Hepatocyte (in vitro differentiated cells): ENCODE measurements around the gene PLEKHG7. TPM values are rescaled to one million over a fixed set of nuclear protein-coding genes. Genes with fewer than 3 reads are reported as not detected.

ENCODE experiments used
- DNase-seq: peaks from one replicate; pipeline ENCODE4 v3.0.0-alpha.2; 2016; ENCODE audit warnings: low spot score
- H2AFZ ChIP-seq: fragments of 200-600 bp; sonication (generic); 2 replicates; pipeline ENCODE4 v1.6.0; 2016; ENCODE audit warnings: antibody characterized with exemption, mild to moderate bottlenecking
- H3K27ac ChIP-seq: fragments of 200-600 bp; sonication (generic); 2 replicates; pipeline ENCODE4 v1.5.1; 2016; ENCODE audit warnings: mild to moderate bottlenecking
- H3K27me3 ChIP-seq: fragments of 200-600 bp; sonication (generic); 2 replicates; pipeline ENCODE4 v1.6.1; 2016
- H3K36me3 ChIP-seq: fragments of 200-600 bp; sonication (generic); replicated peaks from 2 replicates; pipeline ENCODE4 v1.5.1; 2016; ENCODE audit warnings: low read depth; ENCODE audit not compliant: insufficient read depth
- H3K4me1 ChIP-seq: fragments of 200-600 bp; sonication (generic); 2 replicates; pipeline ENCODE4 v1.5.1; 2016; ENCODE audit warnings: mild to moderate bottlenecking, moderate library complexity; ENCODE audit not compliant: insufficient read depth
- H3K4me2 ChIP-seq: fragments of 200-600 bp; sonication (generic); 2 replicates; pipeline ENCODE4 v1.6.0; 2016
- H3K4me3 ChIP-seq: fragments of 200-600 bp; sonication (generic); 2 replicates; pipeline ENCODE4 v1.5.1; 2016; ENCODE audit warnings: mild to moderate bottlenecking
- H3K79me2 ChIP-seq: fragments of 200-600 bp; sonication (generic); 2 replicates; pipeline ENCODE4 v1.6.0; 2017; ENCODE audit warnings: mild to moderate bottlenecking
- H3K9me2 ChIP-seq: fragments of 200-600 bp; sonication (generic); replicated peaks from 2 replicates; pipeline ENCODE4 v1.6.0; 2017; ENCODE audit warnings: mild to moderate bottlenecking; ENCODE audit not compliant: insufficient read depth
- H3K9me3 ChIP-seq: fragments of 200-600 bp; sonication (generic); 2 replicates; pipeline ENCODE4 v1.5.1; 2016; ENCODE audit warnings: low read depth, mild to moderate bottlenecking
- H4K20me1 ChIP-seq: fragments of 200-600 bp; sonication (generic); 2 replicates; pipeline ENCODE4 v1.6.0; 2016; ENCODE audit warnings: mild to moderate bottlenecking; ENCODE audit not compliant: insufficient read depth, poor library complexity, severe bottlenecking
- CTCF ChIP-seq: fragments of 200-600 bp; sonication (generic); IDR thresholded peaks from 2 replicates; pipeline ENCODE4 v1.5.1; 2016; ENCODE audit warnings: antibody characterized with exemption, mild to moderate bottlenecking; ENCODE audit not compliant: poor library complexity
- EZH2 ChIP-seq: fragments of 200-600 bp; sonication (generic); IDR thresholded peaks from 2 replicates; pipeline ENCODE4 v1.6.1; 2016; ENCODE audit warnings: antibody characterized with exemption, mild to moderate bottlenecking, borderline replicate concordance
- EZH2phosphoT487 ChIP-seq: fragments of 200-600 bp; sonication (generic); IDR thresholded peaks from one replicate; pipeline ENCODE4 v1.6.1; 2018; ENCODE audit warnings: antibody characterized with exemption, mild to moderate bottlenecking, low read depth, moderate library complexity; ENCODE audit not compliant: unreplicated experiment, severe bottlenecking
- WGBS: methylation state at CpG from one replicate; pipeline ENCODE4 v1.1.6; 2016; ENCODE audit warnings: low lambda C conversion rate; ENCODE audit errors: missing lambda C conversion rate; 5-methylcytosine and 5-hydroxymethylcytosine counted together
- polyA plus RNA-seq: library from polyadenylated mRNA; unstranded; fragments of >200 nt; fragmentation: Nextera tagmentation; extraction: Ambion mirVana; gene quantifications from 2 replicates; pipeline ENCODE4 v1.2.1, GENCODE V29; 2016
- total RNA-seq: library from RNA; depleted of rRNA; stranded (reverse); fragments of >200 nt; gene quantifications from 2 replicates; pipeline ENCODE4 v1.2.3, GENCODE V29; 2014

Gene PLEKHG7
- total and polyA plus RNA-seq, 2 experiments from 2014 or later, result 0.17 to 0.94 TPM

GRCh38 chr12:92810370-92810769 is 107.6 kb downstream of the PLEKHG7 start:
- H3K9me3 ChIP-seq, result no peaks in the 10 kb centered on the region
- no peaks in the 10 kb centered on the region for H3K9me2 ChIP-seq
- no peaks in the 10 kb centered on the region for H3K36me3 ChIP-seq
- no peak overlapping the region for H3K4me2 ChIP-seq
- TF ChIP-seq CTCF (no peak), EZH2phosphoT487 (no peak), EZH2 (no peak)
- no peak for DNase-seq
- no peak overlapping the region for H2AFZ ChIP-seq
- WGBS, result 91% methylated on average over 4 of the region's 4 CpGs
- no peaks in the 10 kb centered on the region for H3K79me2 ChIP-seq
- H3K4me3 ChIP-seq, result no peak overlapping the region
- H3K27ac ChIP-seq, result no peak overlapping the region
- H3K27me3 ChIP-seq, result no peaks in the 10 kb centered on the region
- H4K20me1 ChIP-seq, result no peaks in the 10 kb centered on the region
- H3K4me1 ChIP-seq, result no peaks in the 10 kb centered on the region

- TF ChIP-seq CTCF (no peak), EZH2phosphoT487 (no peak), EZH2 (no peak)
- H3K4me1 ChIP-seq, result no peaks in the 10 kb centered on the region
- no peak overlapping the region for H3K4me3 ChIP-seq
- H3K27me3 ChIP-seq, result no peaks in the 10 kb centered on the region
- H2AFZ ChIP-seq, result no peak overlapping the region
- H3K9me3 ChIP-seq, result no peaks in the 10 kb centered on the region
- no peak overlapping the region for H3K4me2 ChIP-seq
- no peak for DNase-seq
- no peak overlapping the region for H3K27ac ChIP-seq
- H3K79me2 ChIP-seq, result no peaks in the 10 kb centered on the region
- H3K36me3 ChIP-seq, result no peaks in the 10 kb centered on the region
- H3K9me2 ChIP-seq, result no peaks in the 10 kb centered on the region
- 89% methylated on average over 2 of the region's 2 CpGs for WGBS
- no peaks in the 10 kb centered on the region for H4K20me1 ChIP-seq
Measured at GRCh38 chr12:92814584-92814983, 111.8 kb downstream of the PLEKHG7 start.

- no peak overlapping the region for H3K4me2 ChIP-seq
Measured at GRCh38 chr12:92821142-92821541, 118.4 kb downstream of the PLEKHG7 start.

More at GRCh38 chr12:92821142-92821541, 118.4 kb downstream of the PLEKHG7 start:
- no peaks in the 10 kb centered on the region for H3K27me3 ChIP-seq
- no peak for TF ChIP-seq EZH2
- no peak for TF ChIP-seq EZH2phosphoT487
- TF ChIP-seq CTCF, result no peak
- no peaks in the 10 kb centered on the region for H3K9me3 ChIP-seq
- H3K27ac ChIP-seq, result no peak overlapping the region
- no peaks in the 10 kb centered on the region for H3K79me2 ChIP-seq
- no peak overlapping the region for H3K4me3 ChIP-seq
- no peaks in the 10 kb centered on the region for H3K4me1 ChIP-seq
- DNase-seq, result no peak
- no peaks in the 10 kb centered on the region for H3K9me2 ChIP-seq
- H2AFZ ChIP-seq, result no peak overlapping the region
- no peaks in the 10 kb centered on the region for H3K36me3 ChIP-seq
- H4K20me1 ChIP-seq, result no peaks in the 10 kb centered on the region
- 97% methylated on average over 3 of the region's 3 CpGs for WGBS

Other genes with a start within 250 kb of the PLEKHG7 start
- 19.1 and 20.9 TPM in 2 replicates for gene EEA1, start 226.3 kb downstream of the PLEKHG7 start, total RNA-seq
- gene EEA1, start 226.3 kb downstream of the PLEKHG7 start, polyA plus RNA-seq, result 20.7 and 29.7 TPM in 2 replicates